ENCODE results near the gene PSME1.
A peak's percentile ranks its signal among the peaks of the same experiment; 100 is the strongest.
"Not testable (repeated sequence)": the region's sequence is repeated elsewhere in the genome, so short reads cannot be mapped to it uniquely, and the experiment has no call there.

Gene PSME1

DNA sequence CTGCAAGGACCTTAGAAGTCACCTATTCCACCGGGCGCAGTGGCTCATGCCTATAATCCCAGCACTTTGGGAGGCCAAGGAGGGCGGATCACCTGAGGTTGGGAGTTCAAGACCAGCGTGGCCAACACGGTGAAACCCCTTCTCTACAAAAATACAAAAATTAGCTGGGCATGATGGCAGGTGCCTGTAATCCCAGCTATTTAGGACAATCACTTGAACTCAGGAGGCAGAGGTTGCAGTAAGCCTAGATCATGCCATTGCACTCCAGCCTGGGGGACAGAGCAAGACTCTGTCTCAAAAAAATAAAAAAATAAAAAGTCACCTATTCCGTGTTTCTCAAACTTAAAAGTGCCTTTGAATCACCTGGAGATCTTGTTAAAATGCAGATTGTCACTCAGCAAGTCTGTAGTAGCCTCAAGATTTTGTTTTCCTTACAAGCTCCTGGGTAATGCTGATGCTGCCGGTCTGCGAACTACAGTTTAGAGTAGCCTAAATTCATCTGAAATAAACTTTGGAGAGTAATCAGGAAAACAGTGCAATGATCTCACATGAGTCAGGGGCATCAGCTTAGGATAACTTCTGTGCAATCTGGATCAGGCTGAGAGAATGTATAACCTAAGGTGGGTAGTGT is 30.3 kb upstream of the PSME1 start:
- DNase-seq (ENCODE audit: low spot score): not testable (repeated sequence)

DNA sequence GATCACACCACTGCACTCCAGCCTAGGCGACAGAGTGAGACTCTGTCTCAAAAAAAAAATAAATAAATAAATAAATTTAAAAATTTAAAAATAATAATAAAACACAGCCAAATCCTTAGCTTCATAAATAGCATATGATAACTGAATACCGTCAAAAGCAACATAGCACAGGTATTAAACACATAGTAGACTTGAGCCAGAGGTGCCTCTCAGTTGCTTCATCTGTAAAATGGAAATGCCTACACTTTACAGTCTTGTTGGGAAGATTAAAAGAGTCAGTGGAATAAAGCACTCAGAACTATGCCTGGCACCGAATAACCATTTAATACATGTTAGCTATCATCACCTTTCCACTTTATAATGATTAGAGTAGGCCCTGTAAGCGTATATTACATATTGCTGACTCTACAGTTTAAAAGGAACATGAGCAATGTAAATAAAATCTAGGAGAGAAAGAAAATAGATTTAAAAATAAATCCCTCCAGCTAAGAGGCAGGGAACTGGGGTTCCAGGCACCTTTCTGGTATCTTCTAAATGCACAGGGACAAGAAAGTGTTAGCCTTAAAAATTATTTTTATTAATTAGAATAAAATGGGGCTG is 29.2 kb upstream of the PSME1 start:
- DNase-seq (ENCODE audit: low spot score): no peak

DNA sequence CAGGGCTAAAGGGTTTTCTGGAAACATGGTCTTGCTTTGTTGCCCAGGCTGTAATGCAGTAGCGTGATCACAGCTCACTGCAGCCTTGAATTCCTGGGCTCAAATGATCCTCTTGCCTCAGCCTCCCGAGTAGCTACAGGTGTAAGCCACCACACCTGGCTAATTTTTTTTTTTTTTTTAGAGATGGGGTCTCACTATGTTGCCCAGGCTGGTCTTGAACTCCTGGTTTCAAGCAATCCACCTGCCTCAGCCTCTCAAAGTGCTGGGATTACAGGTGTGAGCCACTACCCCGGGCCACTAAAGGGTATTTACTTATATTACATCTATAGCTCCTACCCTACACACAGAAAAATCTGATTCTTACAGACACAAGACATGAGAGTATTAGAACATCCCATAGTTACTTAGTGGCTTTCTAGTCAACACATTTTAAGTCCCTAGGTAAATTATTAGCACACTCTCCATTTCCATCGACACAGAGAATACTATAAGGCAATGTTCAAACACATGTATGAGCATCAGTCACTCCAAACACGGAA is 27.6 kb upstream of the PSME1 start:
- no peak for DNase-seq (ENCODE audit: low spot score)

DNA sequence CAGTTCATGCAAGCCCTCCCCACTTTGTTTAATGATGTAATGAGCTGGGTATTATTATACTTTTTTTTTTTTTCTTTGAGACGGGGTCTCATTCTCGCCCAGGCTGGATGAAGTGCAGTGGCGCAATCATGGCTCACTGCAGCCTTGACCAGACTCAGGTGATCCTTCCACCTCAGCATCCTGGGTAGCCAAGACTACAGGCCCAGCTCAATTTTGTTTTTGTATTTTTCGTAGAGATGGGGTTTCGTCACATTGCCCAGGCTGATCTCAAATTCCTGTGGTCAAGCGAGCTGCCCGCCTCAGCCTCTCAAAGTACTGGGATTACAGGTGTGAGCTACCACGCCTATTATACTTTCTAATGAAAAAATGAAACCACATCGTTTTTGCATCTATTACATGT is 25.9 kb upstream of the PSME1 start:
- DNase-seq (ENCODE audit: low spot score): peak; percentile 20

DNA sequence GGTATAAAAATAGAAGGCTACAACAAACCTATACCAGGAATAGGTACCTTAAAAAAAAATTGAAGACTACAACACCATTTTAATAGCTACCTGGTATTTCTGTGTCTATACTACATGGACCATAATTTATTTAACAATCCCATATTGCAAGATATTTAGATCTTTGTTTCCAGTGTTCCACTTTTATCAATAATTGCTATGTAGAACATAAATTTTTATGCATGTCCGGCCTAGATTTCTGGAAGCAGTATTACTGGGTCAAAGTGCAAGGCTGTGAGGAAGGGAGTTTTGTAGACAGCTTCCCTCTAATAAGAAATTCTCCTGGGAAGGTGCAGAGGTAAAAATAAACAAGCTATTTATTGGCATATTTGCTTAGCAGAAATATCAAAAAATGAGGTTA is 25.5 kb upstream of the PSME1 start:
- no peak for DNase-seq (ENCODE audit: low spot score)

DNA sequence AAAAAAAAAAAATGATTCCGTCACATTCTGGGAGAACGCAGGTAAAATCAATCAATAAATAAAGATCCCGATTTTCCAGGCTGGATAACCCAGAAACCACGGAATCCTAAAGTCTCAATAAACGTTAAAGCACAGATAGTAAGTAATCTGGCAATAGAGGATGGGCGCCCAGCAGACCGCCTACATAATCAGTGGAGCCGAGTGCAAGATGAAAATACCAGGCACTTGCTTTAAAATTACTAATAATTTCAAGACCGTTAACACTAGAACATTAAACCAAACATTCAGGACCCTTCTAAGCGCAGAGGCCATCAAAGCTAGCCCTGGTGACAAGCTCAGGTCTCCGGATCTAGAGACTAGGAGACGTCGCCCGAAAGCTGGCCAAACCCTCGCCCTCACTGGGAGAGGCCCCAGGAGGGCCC is 22.6 kb upstream of the PSME1 start:
- DNase-seq (ENCODE audit: low spot score): no peak

DNA sequence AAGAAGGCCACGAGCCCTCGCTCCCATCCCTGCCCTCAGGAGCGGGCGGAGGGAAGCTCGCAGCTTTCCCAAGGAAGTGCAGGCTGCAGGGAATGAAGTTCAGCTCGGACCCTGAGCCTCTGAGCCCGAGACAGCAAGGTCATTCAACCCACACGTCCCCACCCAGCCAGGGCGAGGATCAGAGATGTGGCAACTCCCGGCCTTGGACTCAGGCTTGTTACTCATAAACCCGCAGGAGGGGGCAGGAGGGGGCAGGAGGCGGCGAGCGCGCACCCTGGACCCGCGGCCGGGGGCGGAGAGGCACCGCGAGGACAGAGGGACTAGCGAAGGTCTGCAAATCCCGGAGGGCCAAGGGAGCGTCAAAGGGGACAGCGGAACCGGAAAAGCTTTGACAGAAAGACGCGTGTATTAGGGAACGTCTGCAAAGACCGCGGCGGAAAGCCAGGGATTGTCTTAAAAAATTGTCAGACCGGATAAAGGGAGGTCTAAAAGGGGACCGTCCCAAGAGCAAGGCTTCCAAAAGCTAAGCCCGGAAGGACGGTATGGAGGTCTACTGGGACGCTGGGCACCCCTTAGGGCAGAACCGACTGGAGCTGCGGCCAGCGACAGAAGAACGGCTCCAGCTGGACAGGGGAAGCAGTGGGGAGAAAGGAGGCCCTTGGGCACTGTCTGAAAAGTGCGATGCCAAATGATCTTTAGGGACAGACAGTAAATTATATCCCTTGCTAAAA is 22.0 kb upstream of the PSME1 start:
- DNase-seq (ENCODE audit: low spot score): peak; percentile 86

DNA sequence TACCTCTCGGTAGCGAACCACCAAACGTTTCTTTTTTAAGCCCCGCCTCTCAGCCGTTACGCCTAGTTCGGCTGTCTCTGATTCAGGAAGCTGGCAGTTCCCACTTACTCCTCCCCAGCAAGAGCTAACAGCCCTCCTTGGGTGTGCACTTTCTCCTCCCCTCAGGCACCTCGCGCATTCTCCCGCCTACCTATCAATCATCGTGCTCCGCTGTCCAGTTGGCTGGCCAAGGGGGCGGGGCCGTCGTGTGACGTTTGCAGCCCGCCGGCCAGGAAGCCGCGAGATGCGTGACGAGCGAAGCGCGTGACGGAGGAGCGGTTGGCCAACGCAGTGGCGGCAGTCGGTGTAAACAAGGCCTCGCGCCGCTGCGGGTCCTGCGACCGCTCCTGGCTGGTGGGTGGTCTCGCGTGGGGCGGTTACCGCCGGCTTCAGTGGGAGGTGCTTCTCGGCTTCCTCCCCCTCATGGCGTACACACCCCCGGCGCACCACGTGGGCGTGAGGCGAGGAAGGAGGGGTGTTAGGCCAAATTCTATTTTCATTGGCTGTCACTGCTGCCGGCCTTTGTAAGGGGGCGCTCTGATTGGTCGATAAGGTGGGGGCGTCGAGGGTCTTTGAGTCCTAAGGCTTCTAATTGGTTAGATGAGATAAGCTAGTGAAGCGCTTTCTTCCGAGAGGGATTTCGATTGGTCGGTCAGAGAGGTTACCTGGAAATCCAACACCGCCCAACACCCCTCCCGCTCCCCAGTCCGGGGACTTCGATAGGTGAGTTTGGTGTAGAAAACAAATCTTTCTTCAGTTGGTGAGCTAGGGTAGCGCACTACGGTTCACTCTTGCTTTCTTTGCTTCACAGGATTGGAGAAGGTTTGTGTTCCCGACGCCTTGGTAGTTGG is 21.2 kb upstream of the PSME1 start, which contains the start of the genes DCAF11 and NRL:
Gene DCAF11 (plus strand): TSS at position 246 of the 890 bp plus-strand sequence. CDS start 818 bp downstream, outside the sequence.
Gene NRL (minus strand): TSS at position 418 of the 890 bp plus-strand sequence. CDS start 32,101 bp downstream, outside the sequence.
- peak; percentile 98 for DNase-seq (ENCODE audit: low spot score)

DNA sequence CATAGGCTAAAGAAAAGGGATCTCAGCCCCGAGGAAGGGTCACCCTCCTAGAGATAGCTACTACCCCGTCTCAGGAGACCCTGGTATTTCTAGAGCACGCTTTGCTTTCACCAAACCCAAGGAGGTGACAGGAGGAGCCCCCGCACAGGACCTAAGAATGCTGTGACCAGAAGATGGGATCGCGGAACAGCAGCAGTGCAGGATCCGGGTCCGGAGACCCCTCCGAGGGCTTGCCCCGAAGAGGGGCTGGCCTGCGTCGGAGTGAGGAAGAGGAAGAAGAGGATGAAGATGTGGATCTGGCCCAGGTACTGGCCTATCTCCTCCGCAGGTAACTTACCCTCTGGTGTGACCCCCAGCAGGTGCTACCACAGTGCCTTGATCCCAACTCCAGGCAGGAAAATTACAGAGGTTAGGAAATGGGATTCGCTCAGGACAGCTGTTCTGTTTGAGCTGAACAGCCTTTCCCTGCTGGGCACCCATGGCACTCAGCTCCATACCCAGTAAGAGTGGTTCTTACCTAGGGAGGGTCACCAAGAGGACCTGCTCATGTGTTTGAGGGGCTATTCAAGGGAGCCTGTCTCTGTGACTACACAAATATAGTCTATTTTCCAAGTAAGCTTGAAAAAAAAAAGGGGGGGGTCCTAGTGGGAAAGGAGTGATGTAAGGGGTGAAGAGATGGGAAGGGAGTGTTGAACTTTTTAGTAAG is 20.4 kb upstream of the PSME1 start:
- DNase-seq (ENCODE audit: low spot score): no peak

DNA sequence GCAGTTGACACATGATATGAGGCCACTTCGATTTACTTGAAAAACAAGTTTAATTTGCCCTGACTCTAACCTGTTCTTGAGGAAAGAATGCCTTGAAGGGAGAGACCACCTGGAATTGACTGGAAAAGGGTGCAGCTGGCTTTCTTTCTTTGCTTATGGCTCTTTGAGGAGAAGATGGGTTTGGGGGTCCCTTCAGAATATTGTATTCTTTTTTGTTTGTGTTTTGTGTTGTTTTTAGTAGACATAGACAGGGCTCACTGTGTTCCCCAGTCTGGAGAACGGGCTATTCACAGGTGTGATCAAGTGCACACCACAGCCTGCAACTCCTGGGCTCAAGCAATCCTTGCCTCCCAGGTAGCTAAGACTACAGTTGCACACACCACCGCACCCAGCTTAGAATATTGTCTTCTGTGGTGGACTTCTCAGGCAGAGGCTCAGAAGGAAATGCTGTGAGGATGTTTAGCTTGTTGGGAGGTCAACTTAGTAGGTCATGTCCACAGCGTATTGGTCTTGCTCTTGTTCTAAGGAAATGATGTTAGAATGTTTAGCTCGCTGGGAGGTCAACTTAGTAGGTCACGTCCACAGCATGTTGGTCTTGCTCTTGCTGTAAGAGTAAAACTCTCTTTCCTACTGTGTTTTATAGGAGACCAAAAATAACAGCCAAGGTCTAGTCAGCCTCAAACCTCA is 19.7 kb upstream of the PSME1 start:
- no peak for DNase-seq (ENCODE audit: low spot score)

DNA sequence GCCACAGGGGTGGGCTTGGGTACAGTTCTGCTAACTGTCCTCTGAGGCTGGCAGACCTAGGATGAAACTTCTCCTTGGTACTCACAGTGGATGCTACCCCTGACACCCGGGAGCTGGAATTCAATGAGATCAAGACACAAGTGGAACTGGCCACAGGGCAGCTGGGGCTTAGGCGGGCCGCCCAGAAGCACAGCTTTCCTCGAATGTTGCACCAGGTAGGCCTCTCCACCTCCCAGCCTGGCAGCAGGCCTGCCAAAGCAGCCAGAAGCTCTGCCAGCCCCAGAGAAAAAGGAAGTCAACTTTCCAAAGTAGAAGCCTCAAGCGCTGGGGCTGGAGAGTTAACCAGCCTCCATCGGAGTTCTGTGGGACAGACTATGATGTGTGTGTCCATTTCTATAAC is 18.8 kb upstream of the PSME1 start:
- no peak for DNase-seq (ENCODE audit: low spot score)

DNA sequence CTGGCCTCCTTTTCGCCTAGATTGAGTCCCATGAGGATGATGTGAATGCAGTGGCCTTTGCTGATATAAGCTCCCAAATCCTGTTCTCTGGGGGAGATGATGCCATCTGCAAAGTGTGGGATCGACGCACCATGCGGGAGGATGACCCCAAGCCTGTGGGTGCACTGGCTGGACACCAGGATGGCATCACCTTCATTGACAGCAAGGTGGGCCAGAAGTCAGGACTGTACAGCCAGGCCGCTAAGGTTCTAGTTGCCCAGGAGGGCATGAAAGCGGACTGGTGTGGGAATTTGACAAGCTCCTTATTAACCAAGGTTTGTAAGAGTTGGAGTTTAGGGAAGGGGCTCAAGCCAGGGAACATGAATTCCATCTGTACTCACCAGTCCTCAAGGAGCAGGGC is 16.3 kb upstream of the PSME1 start:
- DNase-seq (ENCODE audit: low spot score): no peak

DNA sequence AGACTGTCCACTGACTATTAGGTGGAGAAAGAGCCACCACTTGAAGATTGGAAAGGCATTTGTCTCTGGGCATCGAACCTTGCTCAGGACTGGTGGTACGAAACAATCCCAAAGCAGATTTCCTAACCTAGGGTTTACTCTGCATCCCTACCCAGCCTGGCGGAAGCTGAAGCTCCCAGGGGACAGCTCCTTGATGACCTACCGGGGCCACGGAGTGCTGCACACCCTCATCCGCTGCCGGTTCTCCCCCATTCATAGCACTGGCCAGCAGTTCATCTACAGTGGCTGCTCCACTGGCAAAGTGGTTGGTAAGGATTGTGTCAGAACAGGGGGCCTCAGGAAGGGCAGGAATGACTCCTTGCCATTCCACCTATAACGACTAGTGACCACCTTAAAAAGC is 14.8 kb upstream of the PSME1 start:
- no peak for DNase-seq (ENCODE audit: low spot score)

DNA sequence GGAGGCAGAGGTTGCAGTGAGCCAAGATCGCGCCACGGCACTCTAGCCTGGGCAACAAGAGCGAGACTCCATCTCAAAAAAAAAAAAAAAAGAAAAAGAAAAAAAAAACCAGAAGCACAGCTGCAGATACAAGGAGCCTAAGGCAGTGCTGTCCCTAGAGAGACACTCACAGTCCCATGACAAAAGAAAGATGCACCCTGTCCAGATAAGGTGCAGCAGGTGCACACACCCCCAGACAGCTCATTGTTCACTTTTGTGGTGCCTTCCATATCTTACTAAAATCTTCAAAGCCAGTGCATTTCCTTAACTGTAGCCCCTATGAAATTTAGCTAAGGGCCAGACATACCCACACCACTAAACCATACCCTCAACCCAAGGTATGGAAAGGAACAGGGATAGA is 13.6 kb upstream of the PSME1 start:
- no peak for DNase-seq (ENCODE audit: low spot score)

DNA sequence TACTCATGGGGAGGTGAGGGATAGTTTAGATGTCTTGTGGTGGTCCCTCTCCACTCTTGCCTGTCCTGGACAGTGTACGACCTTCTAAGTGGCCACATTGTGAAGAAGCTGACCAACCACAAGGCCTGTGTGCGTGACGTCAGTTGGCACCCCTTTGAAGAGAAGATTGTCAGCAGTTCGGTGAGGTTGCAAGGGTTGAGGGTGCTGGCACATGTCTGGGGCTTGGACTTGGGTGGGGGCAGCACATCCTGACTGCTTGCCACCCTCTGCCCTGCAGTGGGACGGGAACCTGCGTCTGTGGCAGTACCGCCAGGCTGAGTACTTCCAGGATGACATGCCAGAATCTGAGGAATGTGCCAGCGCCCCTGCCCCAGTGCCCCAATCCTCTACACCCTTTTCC is 13.1 kb upstream of the PSME1 start:
- no peak for DNase-seq (ENCODE audit: low spot score)

DNA sequence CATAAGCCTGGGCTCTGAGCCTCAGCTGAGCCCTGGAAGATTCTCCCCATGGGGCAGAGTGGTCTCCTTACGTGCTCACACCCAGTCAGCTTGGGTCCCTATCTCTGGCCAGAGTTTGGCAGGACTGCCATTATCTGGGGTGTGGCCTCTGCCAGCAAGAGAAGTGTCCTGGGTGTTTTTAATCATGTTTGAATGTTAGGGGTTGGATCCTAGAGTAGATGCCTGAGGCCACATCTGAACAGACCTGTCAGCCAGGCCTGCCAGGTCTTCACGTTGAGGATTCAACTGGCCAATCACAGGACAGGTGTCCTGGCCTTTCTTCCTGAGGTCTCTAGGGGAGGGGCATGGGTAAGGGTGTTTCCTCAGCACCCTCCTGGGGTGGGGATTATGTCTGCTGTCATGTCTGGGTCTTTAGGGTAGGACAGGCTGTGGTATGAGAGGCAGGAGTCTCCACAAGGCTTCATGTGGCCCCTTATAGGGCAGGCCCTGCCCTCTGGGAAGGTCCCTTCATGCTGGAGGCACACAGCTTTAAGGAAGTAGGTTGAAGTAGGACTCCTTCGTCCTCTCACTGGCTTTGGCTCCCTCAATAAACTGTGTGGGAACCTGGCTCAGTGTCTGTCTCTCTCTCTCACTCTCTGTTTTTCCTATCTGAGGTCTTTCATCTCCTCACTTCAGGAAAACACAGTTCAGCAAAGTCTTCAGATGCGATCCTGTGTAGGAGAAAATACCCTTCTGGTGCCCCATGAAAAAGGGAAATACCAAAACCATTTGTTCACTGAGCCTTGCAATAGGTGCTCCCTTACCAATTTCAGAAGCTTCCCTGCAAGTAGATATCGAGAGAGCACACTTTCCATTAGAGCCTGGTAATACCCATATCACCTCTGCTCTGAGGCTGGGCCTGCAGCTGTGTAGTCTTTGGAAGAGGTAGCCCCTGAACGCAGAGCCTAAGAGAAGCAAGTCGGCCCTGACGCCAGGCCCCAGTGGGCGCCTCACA is 12.3 kb upstream of the PSME1 start:
- DNase-seq (ENCODE audit: low spot score): no peak

DNA sequence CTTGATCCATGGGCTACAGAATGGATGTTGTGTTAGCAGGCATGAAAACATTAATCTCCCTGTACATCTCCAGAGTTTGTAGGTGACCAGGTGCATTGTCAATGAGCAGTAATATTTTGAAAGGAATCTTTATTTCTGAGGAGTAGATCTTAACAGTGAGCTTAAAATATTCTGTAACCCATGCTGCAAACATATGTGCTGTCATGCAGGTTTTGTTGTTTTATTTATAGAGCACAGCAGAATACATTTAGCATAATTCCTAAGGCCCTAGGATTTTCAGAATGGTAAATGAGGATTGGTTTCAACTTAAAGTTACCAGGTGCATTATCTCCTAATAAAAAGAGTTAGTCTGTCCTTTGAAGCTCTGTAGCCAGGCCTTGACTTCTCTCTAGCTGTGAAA is 9.1 kb upstream of the PSME1 start:
- no peak for DNase-seq (ENCODE audit: low spot score)

DNA sequence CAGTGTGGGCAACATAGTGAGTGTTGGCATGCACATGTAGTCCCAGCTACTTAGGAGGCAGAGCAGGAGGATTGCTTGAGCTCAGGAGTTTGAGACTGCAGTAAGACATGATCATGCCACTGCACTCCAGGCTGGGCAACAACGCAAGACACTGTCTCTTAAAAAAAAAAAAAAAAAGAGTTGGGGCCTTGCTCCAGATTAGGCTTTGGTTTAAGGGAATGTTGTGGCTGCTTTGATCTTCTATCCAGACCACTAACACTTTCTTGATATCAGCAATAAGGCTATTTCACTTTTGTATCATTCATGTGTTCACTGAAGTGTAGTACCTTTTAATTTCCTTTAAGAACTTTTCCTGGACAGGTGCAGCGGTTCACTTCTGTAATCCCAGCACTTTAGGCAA is 8.3 kb upstream of the PSME1 start:
- no peak for DNase-seq (ENCODE audit: low spot score)

DNA sequence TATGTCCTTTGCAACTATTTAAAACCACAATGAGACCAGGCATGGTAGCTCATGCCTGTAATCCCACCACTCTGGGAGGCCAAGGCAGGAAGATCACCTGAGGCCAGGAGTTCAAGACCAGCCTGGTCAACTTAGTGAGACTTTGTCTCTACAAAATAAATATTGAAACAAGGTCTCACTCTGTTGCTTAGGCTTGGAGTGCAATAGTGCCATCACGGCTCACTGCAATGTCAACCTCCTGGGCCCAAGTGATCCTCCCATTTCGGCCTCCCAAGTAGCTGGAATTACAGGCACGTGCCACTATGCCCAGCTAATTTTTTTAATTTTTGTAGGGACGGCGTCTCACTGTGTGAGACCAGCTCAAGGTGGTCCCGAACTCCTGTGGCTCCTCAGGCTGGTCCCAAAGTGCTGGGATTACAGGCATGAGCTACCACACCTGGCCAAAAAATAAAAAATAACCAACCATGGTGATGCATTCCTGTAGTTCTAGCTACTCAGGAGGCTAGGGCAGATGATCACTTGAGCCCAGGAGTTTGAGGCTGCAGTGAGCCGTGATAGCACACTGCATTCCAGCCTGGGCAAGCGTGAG is 6.5 kb upstream of the PSME1 start:
- no peak for DNase-seq (ENCODE audit: low spot score)
